ENCODE results near the gene EIF5.
"Not testable (repeated sequence)": the region's sequence is repeated elsewhere in the genome, so short reads cannot be mapped to it uniquely, and the experiment has no call there.

The EIF5 gene

GRCh38 chr14:103337794-103338193, 3.8 kb downstream of the EIF5 start:
- no peak for DNase-seq

GRCh38 chr14:103339561-103339960, 5.5 kb downstream of the EIF5 start:
- DNase-seq: no peak

- no peak for DNase-seq
Measured at GRCh38 chr14:103340480-103341212, 6.6 kb downstream of the EIF5 start.

GRCh38 chr14:103341250-103342129, 7.5 kb downstream of the EIF5 start:
- DNase-seq: no peak

GRCh38 chr14:103343164-103343879, 9.3 kb downstream of the EIF5 start:
- DNase-seq: no peak

GRCh38 chr14:103343905-103344797, 10.1 kb downstream of the EIF5 start:
- DNase-seq: no peak

GRCh38 chr14:103346286-103346685, 12.2 kb downstream of the EIF5 start:
- DNase-seq: no peak

- DNase-seq: no peak
Measured at GRCh38 chr14:103347091-103347815, 13.2 kb downstream of the EIF5 start.

- DNase-seq: no peak
Measured at GRCh38 chr14:103348154-103348553, 14.1 kb downstream of the EIF5 start.

- DNase-seq: no peak
Measured at GRCh38 chr14:103349982-103350381, 15.9 kb downstream of the EIF5 start.

- no peak for DNase-seq
Measured at GRCh38 chr14:103353362-103353761, 19.3 kb downstream of the EIF5 start.

- DNase-seq: no peak
Measured at GRCh38 chr14:103354141-103354540, 20.1 kb downstream of the EIF5 start.

GRCh38 chr14:103356024-103356682, 22.1 kb downstream of the EIF5 start:
- DNase-seq: no peak

- not testable (repeated sequence) for DNase-seq
Measured at GRCh38 chr14:103357552-103357951, 23.5 kb downstream of the EIF5 start.

- DNase-seq: no peak
Measured at GRCh38 chr14:103360548-103360947, 26.5 kb downstream of the EIF5 start.

- no peak for DNase-seq
Measured at GRCh38 chr14:103361867-103362266, 27.8 kb downstream of the EIF5 start.

- no peak for DNase-seq
Measured at GRCh38 chr14:103362780-103363179, 28.7 kb downstream of the EIF5 start.

- DNase-seq: no peak
Measured at GRCh38 chr14:103366741-103367140, 32.7 kb downstream of the EIF5 start.

GRCh38 chr14:103367995-103368394, 34.0 kb downstream of the EIF5 start:
- no peak for DNase-seq

- DNase-seq: no peak
Measured at GRCh38 chr14:103370087-103370486, 36.0 kb downstream of the EIF5 start.

GRCh38 chr14:103372017-103372416, 38.0 kb downstream of the EIF5 start:
- DNase-seq: no peak

Data from NCI-H1930 (cell line).